AG09319 (cell line): ENCODE data around the gene CCDC9B.

ENCODE experiments used
- DNase-seq: peaks from one replicate; pipeline ENCODE4 v3.0.0-alpha.2; 2010; ENCODE audit warnings: low read depth; ENCODE audit errors: extremely low read depth
- TF ChIP-seq, protein P1 (sequence below): IDR thresholded peaks from 2 replicates; pipeline ENCODE4 v1.5.1; 2011; ENCODE audit warnings: low read depth, mild to moderate bottlenecking, inconsistent platforms, low read length, moderate library complexity

CCDC9B gene

DNA sequence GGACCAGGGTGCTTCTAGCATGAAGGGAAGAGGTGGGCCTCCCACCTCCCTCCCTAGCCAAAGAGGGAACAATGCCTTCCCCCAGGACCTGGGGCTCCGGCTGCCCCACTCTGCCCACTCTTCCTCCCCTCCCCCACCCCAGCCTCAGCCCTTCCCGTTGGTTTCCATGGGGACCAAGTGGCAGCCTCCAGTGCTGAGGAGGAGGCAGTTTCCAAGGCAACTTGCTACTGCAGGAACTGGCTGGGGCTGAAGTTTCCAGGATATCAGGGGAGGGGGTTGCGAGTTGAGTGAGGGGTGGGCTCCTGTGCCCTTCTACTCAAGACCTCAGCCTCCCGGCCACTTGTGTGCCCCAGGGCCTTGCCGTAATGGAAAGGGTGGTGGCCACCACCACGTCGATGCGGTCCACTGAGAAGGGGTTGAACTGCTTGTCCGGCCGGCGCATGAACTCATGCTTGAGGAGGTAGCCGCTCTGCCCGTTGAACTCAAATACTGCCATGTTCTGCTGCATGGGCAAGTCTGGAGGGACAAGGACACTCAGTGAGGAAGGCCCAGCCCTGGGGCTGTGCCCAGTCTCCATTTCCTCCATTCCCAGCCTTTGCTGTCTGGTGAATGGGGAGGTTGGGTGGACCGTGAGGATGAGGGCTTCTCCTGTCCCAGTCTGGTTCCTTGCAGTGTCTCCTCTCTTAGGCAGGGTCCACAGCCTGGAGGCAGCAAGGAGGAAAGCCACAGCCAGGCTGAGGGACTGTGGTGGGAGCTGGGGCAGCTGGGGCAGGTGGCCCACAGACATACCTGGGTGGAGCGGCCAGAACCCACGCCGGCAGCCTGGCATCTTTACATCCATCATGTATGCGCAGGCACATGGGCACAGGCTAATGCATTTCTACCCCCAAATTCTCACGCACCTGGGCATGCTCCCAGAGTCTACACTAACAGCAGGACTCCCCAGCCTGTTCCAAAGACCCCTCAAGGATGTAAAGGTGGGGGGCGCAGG is 46.5 kb downstream of the CCDC9B start:
- TF ChIP-seq, protein P1, sequence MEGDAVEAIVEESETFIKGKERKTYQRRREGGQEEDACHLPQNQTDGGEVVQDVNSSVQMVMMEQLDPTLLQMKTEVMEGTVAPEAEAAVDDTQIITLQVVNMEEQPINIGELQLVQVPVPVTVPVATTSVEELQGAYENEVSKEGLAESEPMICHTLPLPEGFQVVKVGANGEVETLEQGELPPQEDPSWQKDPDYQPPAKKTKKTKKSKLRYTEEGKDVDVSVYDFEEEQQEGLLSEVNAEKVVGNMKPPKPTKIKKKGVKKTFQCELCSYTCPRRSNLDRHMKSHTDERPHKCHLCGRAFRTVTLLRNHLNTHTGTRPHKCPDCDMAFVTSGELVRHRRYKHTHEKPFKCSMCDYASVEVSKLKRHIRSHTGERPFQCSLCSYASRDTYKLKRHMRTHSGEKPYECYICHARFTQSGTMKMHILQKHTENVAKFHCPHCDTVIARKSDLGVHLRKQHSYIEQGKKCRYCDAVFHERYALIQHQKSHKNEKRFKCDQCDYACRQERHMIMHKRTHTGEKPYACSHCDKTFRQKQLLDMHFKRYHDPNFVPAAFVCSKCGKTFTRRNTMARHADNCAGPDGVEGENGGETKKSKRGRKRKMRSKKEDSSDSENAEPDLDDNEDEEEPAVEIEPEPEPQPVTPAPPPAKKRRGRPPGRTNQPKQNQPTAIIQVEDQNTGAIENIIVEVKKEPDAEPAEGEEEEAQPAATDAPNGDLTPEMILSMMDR, result no peak
- no peak for DNase-seq

DNA sequence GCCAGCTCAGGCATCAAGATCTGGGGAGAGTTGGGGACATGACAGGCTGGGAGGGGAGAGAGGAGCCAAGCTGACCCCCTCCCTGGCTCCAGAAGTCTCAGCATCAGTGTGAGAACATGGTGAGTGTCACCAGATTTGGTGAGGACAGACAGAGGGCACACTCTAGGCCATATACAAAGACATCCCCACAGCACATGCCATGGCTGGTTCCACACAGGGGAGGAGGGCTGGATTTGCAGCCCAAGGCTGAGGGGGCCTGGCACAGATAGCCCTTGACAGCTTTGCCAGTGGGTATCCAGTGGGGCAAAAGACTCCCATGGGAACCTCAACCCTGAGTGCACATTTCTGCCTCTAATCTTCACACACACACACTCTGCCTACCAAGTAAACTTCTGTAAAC is 47.7 kb downstream of the CCDC9B start:
- DNase-seq, result no peak
- TF ChIP-seq, protein P1, result no peak

DNA sequence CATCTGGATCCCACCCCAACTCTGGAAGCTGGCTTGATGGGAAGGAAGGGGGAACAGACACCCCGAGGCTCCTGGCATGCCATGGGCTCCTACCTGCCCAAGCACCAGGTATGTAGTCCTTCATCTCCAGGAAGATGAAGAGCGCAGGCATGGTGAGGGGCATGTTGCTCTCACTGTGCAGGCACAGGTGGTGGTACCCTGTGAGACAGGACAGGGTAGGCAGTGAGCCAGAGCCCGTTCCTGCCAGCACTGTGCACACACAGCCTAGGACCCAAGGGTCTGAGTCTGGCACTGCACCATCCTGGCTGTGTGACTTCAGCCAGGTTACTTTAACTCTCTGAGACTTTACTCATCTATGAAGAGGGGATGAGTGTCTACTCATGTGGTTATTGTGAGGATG is 48.5 kb downstream of the CCDC9B start:
- TF ChIP-seq, protein P1, result no peak
- DNase-seq, result no peak

DNA sequence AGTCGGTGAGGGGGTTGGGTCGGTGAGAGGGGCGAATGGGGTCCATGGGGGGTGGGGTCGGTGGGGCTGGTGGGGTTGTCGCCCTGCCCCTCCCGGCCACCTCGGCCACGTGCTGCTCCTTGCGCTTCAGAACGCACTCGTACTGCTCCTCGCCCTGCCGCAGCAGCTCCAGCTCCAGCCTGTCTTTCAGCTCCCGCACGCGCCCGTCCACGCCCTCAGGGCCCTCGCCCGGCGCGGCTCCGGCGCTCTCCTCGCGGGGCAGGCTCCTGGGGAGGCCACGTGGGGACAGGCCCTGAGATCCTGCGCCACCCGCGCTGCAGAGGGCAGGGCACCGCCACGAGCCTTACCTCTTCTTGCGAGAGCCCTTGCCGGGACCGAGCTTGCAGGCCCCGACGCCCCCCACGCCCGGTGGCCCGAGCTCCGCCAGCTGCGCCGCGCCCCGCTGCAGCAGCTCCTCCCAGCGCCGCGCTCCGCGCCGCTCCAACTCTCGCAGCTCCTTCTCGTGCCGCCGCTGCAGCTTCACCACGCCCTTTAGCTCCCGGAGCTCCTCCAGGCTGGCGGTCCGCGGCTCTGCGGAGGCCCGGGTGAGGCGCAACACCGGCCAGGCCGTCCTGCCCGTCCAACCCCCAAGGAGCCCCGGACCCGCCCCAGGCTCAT is 49.7 kb downstream of the CCDC9B start:
- no peak for DNase-seq
- TF ChIP-seq, protein P1, result no peak

DNA sequence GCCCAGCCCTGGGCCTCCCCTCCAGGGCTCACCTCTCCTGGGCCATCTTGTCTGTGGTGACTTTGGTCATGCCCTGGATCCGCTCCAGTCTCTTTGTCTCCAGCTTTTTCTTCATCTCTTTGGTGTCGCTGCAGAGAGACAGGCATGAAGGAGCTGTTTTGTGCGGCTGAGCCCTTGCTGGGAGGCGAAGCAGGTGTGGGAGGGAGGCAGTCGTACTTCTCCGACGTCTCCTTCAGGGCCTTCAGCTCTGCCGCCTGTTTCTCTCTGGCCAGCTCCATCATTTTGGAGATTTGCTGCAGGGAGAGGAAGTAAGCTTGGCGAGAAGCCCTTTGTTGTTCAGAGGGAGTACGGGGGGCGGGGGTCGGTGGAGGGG is 50.2 kb downstream of the CCDC9B start:
- DNase-seq, result no peak
- TF ChIP-seq, protein P1, result no peak

DNA sequence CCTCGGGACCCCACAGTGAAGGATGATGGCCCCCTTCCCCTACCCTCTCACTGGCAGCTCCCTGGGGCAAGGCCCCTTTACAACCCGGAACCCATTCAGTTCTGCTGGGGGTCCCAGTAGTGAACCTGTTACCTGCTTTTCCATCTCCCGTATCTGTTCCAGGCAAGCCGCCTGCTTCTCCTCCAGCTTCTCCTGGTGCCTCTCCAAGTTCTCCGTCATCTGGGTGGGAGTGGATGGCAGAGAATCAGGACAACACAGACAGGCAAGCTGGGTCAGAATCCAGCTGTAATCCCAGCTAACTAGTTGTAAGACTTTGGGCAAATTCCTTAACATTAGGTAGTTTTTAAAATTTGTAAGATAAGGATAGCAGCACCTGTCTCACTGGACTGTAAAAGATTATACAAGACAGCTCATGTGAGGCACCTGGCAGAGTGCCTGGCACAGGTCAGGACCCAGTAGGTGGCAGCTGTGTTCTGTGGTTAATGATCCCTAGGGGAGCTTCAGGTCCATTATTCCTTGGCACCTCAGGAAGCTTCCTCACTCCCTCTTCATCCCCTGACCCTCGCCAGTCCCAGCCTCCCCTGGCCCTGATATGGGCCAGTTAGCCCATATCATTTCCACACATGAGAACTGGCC is 51.5 kb downstream of the CCDC9B start:
- DNase-seq, result no peak

More for the DNA sequence above, 51.5 kb downstream of the CCDC9B start:
- TF ChIP-seq, protein P1, result no peak
